HepG2 (cell line): Measurements from ENCODE around the gene HLA-DMB. TPM values are rescaled to one million over a fixed set of nuclear protein-coding genes. Genes with fewer than 3 reads are reported as not detected.
A peak's percentile ranks its signal among the peaks of the same experiment; 100 is the strongest.

Source experiments
- CCDC6 ChIP-seq: sonication (generic); formaldehyde crosslinking; IDR thresholded peaks from 2 replicates; pipeline ENCODE4 v1.8.1; 2022; ENCODE audit warnings: mild to moderate bottlenecking, missing genetic modification reagents, moderate library complexity
- ELF3 ChIP-seq: IDR thresholded peaks from 2 replicates; pipeline ENCODE4 v1.6.1; 2016; ENCODE audit warnings: missing genetic modification reagents, missing compliant biosample characterization
- ETV6 ChIP-seq: sonication (generic); formaldehyde crosslinking; conservative IDR thresholded peaks from 2 replicates; pipeline ENCODE4 v1.4.0; 2020; ENCODE audit warnings: missing genetic modification reagents
- NR2F6 ChIP-seq, 2 experiments: IDR thresholded peaks; 2 replicates each; pipeline ENCODE4 v1.6.1; 2016; ENCODE audit warnings: antibody characterized with exemption in 1 of 2, mild to moderate bottlenecking in 1 of 2
- SMARCE1 ChIP-seq: fragments of 450-650 bp; IDR thresholded peaks from 2 replicates; pipeline ENCODE4 v1.6.1; 2017; ENCODE audit warnings: borderline replicate concordance
- SOX6 ChIP-seq, 2 experiments: fragments of 450-650 bp in 1 of 2; sonication (generic) in 1 of 2; formaldehyde crosslinking in 1 of 2; IDR thresholded peaks; 2 replicates each; pipeline versions ENCODE4 v1.4.0 to v1.6.1; 2017 to 2020; ENCODE audit warnings: antibody characterized with exemption in 1 of 2, mild to moderate bottlenecking in 1 of 2, missing genetic modification reagents in 1 of 2
- U2AF1 ChIP-seq: fragments of 200-400 bp; formaldehyde crosslinking; optimal IDR thresholded peaks from 2 replicates; pipeline ENCODE3; 2017; ENCODE audit warnings: mild to moderate bottlenecking, low read depth, low read length
- XRCC5 ChIP-seq: fragments of 200-400 bp; formaldehyde crosslinking; optimal IDR thresholded peaks from 2 replicates; pipeline ENCODE3; 2017; ENCODE audit warnings: mild to moderate bottlenecking, low read length
- ZC3H4 ChIP-seq: sonication (generic); formaldehyde crosslinking; IDR thresholded peaks from 2 replicates; pipeline ENCODE4 v1.4.0; 2020; ENCODE audit warnings: missing genetic modification reagents, borderline replicate concordance
- ZNF557 ChIP-seq: sonication (generic); formaldehyde crosslinking; IDR thresholded peaks from 2 replicates; pipeline ENCODE4 v1.4.0; 2020; ENCODE audit warnings: missing genetic modification reagents
- ZSCAN9 ChIP-seq: IDR thresholded peaks from 2 replicates; pipeline ENCODE4 v1.6.1; 2016; ENCODE audit warnings: borderline replicate concordance
- polyA plus RNA-seq, 8 experiments: library from polyadenylated mRNA; depleted of rRNA in 3 of 8; stranded (reverse) in 7 of 8; unstranded in 1 of 8; fragments of >200 nt; fragmentation: Illumina TruSeq in 4 of 8; extraction: Trizol in 4 of 8; gene quantifications; 2 replicates each; pipeline versions ENCODE4 v1.2.1 to v1.2.3, GENCODE V29; 2011 to 2016; ENCODE audit warnings: low read depth in 4 of 8, missing spikeins in 1 of 8, mixed read lengths in 1 of 8; ENCODE audit not compliant: insufficient read depth in 1 of 8
- total RNA-seq, 5 experiments: library from RNA; depleted of rRNA; stranded (reverse); fragments of >200 nt; fragmentation: Illumina TruSeq; extraction: Trizol; gene quantifications; 2 replicates each; pipeline ENCODE4 v1.2.3, GENCODE V29; 2016; ENCODE audit warnings: low read depth in 1 of 5
- TF ChIP-seq, protein P1 (sequence below): sonication (generic); formaldehyde crosslinking; IDR thresholded peaks from 2 replicates; pipeline ENCODE4 v1.4.0; 2020; ENCODE audit warnings: missing genetic modification reagents, borderline replicate concordance
- TF ChIP-seq, protein P2 (sequence below): sonication (generic); formaldehyde crosslinking; IDR thresholded peaks from 2 replicates; pipeline ENCODE4 v1.4.0; 2020; ENCODE audit warnings: mild to moderate bottlenecking, missing genetic modification reagents
- TF ChIP-seq, protein P3 (sequence below): sonication (generic); formaldehyde crosslinking; IDR thresholded peaks from 2 replicates; pipeline ENCODE4 v1.5.0; 2020; ENCODE audit warnings: mild to moderate bottlenecking, missing genetic modification reagents, moderate library complexity
- TF ChIP-seq, protein P4 (sequence below): IDR thresholded peaks from 2 replicates; pipeline ENCODE4 v1.6.1; 2016; ENCODE audit warnings: low read depth, borderline replicate concordance
- TF ChIP-seq, protein P5 (sequence below): sonication (generic); formaldehyde crosslinking; IDR thresholded peaks from 2 replicates; pipeline ENCODE4 v1.5.0; 2020; ENCODE audit warnings: missing genetic modification reagents

The HLA-DMB gene
- total and polyA plus RNA-seq, 2 of the 13 experiments (the other 11 are each of a cell fraction or from before 2014, with no cell fraction given), result not detected

DNA sequence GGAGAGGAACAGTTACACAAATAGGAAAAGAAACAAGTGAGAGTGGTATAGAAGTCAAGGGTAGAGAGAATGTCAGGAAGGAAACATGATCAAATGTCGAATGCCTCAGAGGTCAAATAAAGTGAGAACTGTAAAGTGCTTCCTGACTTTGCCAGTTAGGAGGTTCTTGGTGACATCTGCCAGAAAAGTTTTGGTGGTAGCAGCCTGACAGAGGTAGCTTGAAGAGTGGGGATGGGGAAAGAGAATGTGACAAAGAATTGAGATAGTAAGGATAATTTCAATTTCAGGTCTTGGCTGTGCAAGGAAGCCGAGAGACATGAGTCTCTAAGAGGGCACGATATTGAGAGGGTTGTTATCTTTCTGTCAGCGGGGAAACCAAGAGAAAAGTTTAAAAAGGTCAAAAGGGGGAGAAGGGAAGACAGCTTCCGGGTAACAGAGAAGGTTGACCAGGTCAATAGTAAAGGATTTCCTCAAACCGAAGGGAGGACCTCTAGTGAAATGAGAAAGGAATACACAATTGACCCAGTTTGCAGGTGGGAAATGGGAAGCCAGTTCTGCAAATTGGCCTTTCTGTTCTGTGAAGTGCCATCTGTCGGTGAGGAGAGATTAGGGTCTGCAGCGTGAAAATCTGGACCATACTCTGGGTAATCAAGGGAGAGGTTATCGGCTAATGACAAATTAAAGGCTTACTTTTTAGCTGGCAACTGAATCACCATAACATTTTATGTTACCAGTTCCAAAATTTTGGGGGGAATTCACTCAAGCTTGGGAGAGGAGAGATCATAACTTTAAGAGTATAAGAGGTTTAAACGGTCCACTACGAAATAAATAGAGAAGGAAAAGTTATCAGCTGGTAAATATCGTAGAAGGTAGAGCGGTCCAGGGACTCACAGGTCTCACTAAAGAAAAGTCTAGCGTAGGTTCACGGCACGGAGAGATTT lies 26.6 kb upstream of the HLA-DMB start (continued):
- TF ChIP-seq, protein P1, sequence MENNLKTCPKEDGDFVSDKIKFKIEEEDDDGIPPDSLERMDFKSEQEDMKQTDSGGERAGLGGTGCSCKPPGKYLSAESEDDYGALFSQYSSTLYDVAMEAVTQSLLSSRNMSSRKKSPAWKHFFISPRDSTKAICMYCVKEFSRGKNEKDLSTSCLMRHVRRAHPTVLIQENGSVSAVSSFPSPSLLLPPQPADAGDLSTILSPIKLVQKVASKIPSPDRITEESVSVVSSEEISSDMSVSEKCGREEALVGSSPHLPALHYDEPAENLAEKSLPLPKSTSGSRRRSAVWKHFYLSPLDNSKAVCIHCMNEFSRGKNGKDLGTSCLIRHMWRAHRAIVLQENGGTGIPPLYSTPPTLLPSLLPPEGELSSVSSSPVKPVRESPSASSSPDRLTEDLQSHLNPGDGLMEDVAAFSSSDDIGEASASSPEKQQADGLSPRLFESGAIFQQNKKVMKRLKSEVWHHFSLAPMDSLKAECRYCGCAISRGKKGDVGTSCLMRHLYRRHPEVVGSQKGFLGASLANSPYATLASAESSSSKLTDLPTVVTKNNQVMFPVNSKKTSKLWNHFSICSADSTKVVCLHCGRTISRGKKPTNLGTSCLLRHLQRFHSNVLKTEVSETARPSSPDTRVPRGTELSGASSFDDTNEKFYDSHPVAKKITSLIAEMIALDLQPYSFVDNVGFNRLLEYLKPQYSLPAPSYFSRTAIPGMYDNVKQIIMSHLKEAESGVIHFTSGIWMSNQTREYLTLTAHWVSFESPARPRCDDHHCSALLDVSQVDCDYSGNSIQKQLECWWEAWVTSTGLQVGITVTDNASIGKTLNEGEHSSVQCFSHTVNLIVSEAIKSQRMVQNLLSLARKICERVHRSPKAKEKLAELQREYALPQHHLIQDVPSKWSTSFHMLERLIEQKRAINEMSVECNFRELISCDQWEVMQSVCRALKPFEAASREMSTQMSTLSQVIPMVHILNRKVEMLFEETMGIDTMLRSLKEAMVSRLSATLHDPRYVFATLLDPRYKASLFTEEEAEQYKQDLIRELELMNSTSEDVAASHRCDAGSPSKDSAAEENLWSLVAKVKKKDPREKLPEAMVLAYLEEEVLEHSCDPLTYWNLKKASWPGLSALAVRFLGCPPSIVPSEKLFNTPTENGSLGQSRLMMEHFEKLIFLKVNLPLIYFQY (CRISPR knock-in tag), result peak; percentile 70
- TF ChIP-seq, protein P2, sequence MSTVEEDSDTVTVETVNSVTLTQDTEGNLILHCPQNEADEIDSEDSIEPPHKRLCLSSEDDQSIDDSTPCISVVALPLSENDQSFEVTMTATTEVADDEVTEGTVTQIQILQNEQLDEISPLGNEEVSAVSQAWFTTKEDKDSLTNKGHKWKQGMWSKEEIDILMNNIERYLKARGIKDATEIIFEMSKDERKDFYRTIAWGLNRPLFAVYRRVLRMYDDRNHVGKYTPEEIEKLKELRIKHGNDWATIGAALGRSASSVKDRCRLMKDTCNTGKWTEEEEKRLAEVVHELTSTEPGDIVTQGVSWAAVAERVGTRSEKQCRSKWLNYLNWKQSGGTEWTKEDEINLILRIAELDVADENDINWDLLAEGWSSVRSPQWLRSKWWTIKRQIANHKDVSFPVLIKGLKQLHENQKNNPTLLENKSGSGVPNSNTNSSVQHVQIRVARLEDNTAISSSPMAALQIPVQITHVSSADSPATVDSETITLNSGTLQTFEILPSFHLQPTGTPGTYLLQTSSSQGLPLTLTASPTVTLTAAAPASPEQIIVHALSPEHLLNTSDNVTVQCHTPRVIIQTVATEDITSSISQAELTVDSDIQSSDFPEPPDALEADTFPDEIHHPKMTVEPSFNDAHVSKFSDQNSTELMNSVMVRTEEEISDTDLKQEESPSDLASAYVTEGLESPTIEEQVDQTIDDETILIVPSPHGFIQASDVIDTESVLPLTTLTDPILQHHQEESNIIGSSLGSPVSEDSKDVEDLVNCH, result 0 out of 2 replicates have a peak, but pooled peaks have one; percentile 38
- TF ChIP-seq NR2F6 (IDR thresholded peaks at IDR 0.05) (peak; percentile 68), NR2F6 (CRISPR knock-in tag; IDR thresholded peaks at IDR 0.05) (peak; percentile 72), SMARCE1 (no peak), ZNF557 (CRISPR knock-in tag) (peak; percentile 51; the same call in 1 of the 2 replicates), CCDC6 (CRISPR knock-in tag) (0 out of 2 replicates have a peak, but pooled peaks have one; percentile 2), ZSCAN9 (peak; percentile 14; the same call in 1 of the 2 replicates), ZC3H4 (no peak), SOX6 (IDR thresholded peaks at IDR 0.05) (no peak), SOX6 (CRISPR knock-in tag; IDR thresholded peaks at IDR 0.05) (peak; percentile 39; the same call in 1 of the 2 replicates), ETV6 (peak; percentile 64; the same call in 1 of the 2 replicates), XRCC5 (peak; percentile 72), ELF3 (CRISPR knock-in tag) (peak; percentile 89), U2AF1 (peak; percentile 5)
- TF ChIP-seq, protein P3, sequence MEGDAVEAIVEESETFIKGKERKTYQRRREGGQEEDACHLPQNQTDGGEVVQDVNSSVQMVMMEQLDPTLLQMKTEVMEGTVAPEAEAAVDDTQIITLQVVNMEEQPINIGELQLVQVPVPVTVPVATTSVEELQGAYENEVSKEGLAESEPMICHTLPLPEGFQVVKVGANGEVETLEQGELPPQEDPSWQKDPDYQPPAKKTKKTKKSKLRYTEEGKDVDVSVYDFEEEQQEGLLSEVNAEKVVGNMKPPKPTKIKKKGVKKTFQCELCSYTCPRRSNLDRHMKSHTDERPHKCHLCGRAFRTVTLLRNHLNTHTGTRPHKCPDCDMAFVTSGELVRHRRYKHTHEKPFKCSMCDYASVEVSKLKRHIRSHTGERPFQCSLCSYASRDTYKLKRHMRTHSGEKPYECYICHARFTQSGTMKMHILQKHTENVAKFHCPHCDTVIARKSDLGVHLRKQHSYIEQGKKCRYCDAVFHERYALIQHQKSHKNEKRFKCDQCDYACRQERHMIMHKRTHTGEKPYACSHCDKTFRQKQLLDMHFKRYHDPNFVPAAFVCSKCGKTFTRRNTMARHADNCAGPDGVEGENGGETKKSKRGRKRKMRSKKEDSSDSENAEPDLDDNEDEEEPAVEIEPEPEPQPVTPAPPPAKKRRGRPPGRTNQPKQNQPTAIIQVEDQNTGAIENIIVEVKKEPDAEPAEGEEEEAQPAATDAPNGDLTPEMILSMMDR (CRISPR knock-in tag), result peak; percentile 82
- TF ChIP-seq, protein P4, sequence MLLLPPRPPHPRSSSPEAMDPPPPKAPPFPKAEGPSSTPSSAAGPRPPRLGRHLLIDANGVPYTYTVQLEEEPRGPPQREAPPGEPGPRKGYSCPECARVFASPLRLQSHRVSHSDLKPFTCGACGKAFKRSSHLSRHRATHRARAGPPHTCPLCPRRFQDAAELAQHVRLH (CRISPR knock-in tag), result 0 out of 2 replicates have a peak, but pooled peaks have one; percentile 15
- TF ChIP-seq, protein P5, sequence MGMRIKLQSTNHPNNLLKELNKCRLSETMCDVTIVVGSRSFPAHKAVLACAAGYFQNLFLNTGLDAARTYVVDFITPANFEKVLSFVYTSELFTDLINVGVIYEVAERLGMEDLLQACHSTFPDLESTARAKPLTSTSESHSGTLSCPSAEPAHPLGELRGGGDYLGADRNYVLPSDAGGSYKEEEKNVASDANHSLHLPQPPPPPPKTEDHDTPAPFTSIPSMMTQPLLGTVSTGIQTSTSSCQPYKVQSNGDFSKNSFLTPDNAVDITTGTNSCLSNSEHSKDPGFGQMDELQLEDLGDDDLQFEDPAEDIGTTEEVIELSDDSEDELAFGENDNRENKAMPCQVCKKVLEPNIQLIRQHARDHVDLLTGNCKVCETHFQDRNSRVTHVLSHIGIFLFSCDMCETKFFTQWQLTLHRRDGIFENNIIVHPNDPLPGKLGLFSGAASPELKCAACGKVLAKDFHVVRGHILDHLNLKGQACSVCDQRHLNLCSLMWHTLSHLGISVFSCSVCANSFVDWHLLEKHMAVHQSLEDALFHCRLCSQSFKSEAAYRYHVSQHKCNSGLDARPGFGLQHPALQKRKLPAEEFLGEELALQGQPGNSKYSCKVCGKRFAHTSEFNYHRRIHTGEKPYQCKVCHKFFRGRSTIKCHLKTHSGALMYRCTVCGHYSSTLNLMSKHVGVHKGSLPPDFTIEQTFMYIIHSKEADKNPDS (CRISPR knock-in tag), result peak; percentile 44; the same call in 1 of the 2 replicates
